ENCODE measurements around the gene RBP7.
"Not testable (repeated sequence)": the region's sequence is repeated elsewhere in the genome, so short reads cannot be mapped to it uniquely, and the experiment has no call there.

RBP7 gene

GRCh38 chr1:10007169-10007568 lies 10.1 kb downstream of the RBP7 start:
- H3K36me3 ChIP-seq, result no peaks in the 10 kb centered on the region; the same call in 1 of the 2 replicates
- no peaks in the 10 kb centered on the region for H3K9me3 ChIP-seq (ENCODE audit: severe bottlenecking)
- no peak for DNase-seq
- H3K27ac ChIP-seq, result no peak overlapping the region
- no peaks in the 10 kb centered on the region for H3K27me3 ChIP-seq (ENCODE audit: insufficient read depth, low read depth, severe bottlenecking)
- no peak for TF ChIP-seq CTCF (IDR thresholded peaks at IDR 0.05; ENCODE audit: low read depth, low read length)
- H3K4me3 ChIP-seq (ENCODE audit: low read depth, low read length), result no peak overlapping the region

GRCh38 chr1:10014016-10014415 lies 17.0 kb downstream of the RBP7 start:
- DNase-seq, result no peak
- H3K9me3 ChIP-seq (ENCODE audit: severe bottlenecking), result no peaks in the 10 kb centered on the region
- H3K27ac ChIP-seq, result no peak overlapping the region
- H3K36me3 ChIP-seq, result no peaks in the 10 kb centered on the region
- H3K27me3 ChIP-seq (ENCODE audit: insufficient read depth, low read depth, severe bottlenecking), result no peaks in the 10 kb centered on the region
- no peak overlapping the region for H3K4me3 ChIP-seq (ENCODE audit: low read depth, low read length)
- no peak for TF ChIP-seq CTCF (IDR thresholded peaks at IDR 0.05; ENCODE audit: low read depth, low read length)

GRCh38 chr1:10019561-10019960 lies 22.5 kb downstream of the RBP7 start:
- Histone ChIP-seq H3K27ac (no peak overlapping the region), H3K36me3 (no peaks in the 10 kb centered on the region), H3K4me3 (ENCODE audit: low read depth, low read length) (no peak overlapping the region), H3K9me3 (ENCODE audit: severe bottlenecking) (no peaks in the 10 kb centered on the region), H3K27me3 (ENCODE audit: insufficient read depth, low read depth, severe bottlenecking) (no peaks in the 10 kb centered on the region)
- TF ChIP-seq CTCF (IDR thresholded peaks at IDR 0.05; ENCODE audit: low read depth, low read length), result no peak
- no peak for DNase-seq

- Histone ChIP-seq H3K9me3 (ENCODE audit: severe bottlenecking) (no peaks in the 10 kb centered on the region), H3K27me3 (ENCODE audit: insufficient read depth, low read depth, severe bottlenecking) (no peaks in the 10 kb centered on the region), H3K4me3 (ENCODE audit: low read depth, low read length) (no peak overlapping the region), H3K36me3 (no peaks in the 10 kb centered on the region), H3K27ac (no peak overlapping the region)
- TF ChIP-seq CTCF (IDR thresholded peaks at IDR 0.05; ENCODE audit: low read depth, low read length), result no peak
- no peak for DNase-seq
Observed at GRCh38 chr1:10020086-10020485, 23.1 kb downstream of the RBP7 start.

DNA sequence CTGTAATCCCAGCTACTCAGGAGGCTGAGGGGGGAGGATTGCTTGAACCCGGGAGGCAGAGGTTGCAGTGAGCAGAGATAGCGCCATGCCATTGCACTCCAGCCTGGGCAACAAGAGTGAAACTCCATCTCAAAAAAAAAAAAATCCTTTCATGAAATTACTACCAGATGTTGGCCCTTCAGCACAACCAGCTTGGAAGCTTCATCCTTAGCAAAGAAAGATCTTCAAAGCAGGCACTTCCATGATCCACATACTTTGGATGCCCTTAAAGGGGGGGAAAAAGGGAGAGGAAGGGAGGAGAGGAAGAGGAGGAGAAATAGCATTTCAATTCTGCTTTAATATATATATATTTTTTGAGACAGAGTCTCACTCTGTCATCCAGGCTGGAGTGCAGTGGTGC lies 23.6 kb downstream of the RBP7 start:
- H3K27me3 ChIP-seq (ENCODE audit: insufficient read depth, low read depth, severe bottlenecking); H3K9me3 ChIP-seq (ENCODE audit: severe bottlenecking); H3K4me3 ChIP-seq (ENCODE audit: low read depth, low read length); H3K36me3 ChIP-seq; H3K27ac ChIP-seq; DNase-seq: not testable (repeated sequence)

DNA sequence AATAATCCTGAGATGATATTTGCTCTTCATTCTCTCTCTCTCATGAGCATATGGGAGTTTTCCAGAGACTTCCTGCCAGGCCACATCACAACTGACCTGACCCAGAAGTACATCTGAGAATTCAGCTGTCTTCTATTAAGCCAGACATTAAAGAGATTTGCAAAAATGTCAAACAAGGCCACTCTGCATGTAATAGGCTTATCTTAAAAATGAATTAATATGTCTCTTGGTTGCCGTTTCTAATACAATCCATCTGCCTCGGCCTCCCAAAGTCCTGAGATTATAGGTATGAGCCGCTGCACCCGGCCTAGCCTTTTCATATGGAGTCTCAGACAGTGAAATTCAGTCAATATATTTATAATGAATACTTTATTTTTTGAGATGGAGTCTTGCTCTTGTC lies 25.0 kb downstream of the RBP7 start:
- H3K27ac ChIP-seq, result peak overlapping the region; percentile 31; the same call in 1 of the 2 replicates
- not testable (repeated sequence) for H3K36me3 ChIP-seq; H3K9me3 ChIP-seq (ENCODE audit: severe bottlenecking); DNase-seq; H3K27me3 ChIP-seq (ENCODE audit: insufficient read depth, low read depth, severe bottlenecking); H3K4me3 ChIP-seq (ENCODE audit: low read depth, low read length)

GRCh38 chr1:10022656-10023055 lies 25.6 kb downstream of the RBP7 start:
- DNase-seq, result no peak
- H3K27me3 ChIP-seq (ENCODE audit: insufficient read depth, low read depth, severe bottlenecking), result no peaks in the 10 kb centered on the region
- no peak for TF ChIP-seq CTCF (IDR thresholded peaks at IDR 0.05; ENCODE audit: low read depth, low read length)
- H3K36me3 ChIP-seq, result no peaks in the 10 kb centered on the region
- H3K9me3 ChIP-seq (ENCODE audit: severe bottlenecking), result peaks cover 9% of the 10 kb centered on the region
- no peak overlapping the region for H3K4me3 ChIP-seq (ENCODE audit: low read depth, low read length)
- H3K27ac ChIP-seq, result peak overlapping the region; percentile 31

All from WERI-Rb-1 (cell line).